OCI-LY7 (cell line): Measurements from ENCODE around the gene DNAH3. TPM values are rescaled to one million over a fixed set of nuclear protein-coding genes. Genes with fewer than 3 reads are reported as not detected.

ENCODE experiments used
- BruUV-seq: library from RNA; stranded (reverse); fragments of 400-500 nt; replicated peaks from 2 replicates; lab custom pipeline; 2021; lab: Mats Ljungman, UMichigan
- CTCF ChIA-PET: fragments of 300-600 bp; sonication (Branson Sonifier 250); formaldehyde crosslinking; loops from one replicate; lab custom pipeline; 2022; ENCODE audit warnings: antibody characterized with exemption; ENCODE audit not compliant: unreplicated experiment; lab: Charles Lee
- POLR2A ChIA-PET: fragments of 300-600 bp; sonication (Branson Sonifier 250); formaldehyde crosslinking; loops from one replicate; lab custom pipeline; 2022; ENCODE audit warnings: antibody characterized with exemption; lab: Charles Lee
- DNase-seq: peaks from one replicate; pipeline ENCODE4 v3.0.0-alpha.2; 2015; ENCODE audit warnings: low spot score
- H2AFZ ChIP-seq: fragments of 200-600 bp; sonication (generic), shearing (Covaris generic); 2 replicates; pipeline ENCODE4 v1.6.1; 2014; ENCODE audit warnings: mild to moderate bottlenecking, antibody characterized with exemption, low read length, moderate library complexity
- H3K27ac ChIP-seq: fragments of 200-600 bp; sonication (generic); 2 replicates; pipeline ENCODE4 v1.5.1; 2014; ENCODE audit warnings: mixed run types, low read depth, mild to moderate bottlenecking, moderate library complexity, low read length, inconsistent platforms; ENCODE audit not compliant: poor library complexity, severe bottlenecking
- H3K36me3 ChIP-seq: fragments of 200-600 bp; sonication (generic); 2 replicates; pipeline ENCODE4 v1.6.1; 2014; ENCODE audit warnings: mild to moderate bottlenecking, antibody characterized with exemption, low read length, moderate library complexity, mixed read lengths; ENCODE audit not compliant: insufficient read depth
- H3K4me1 ChIP-seq: fragments of 200-600 bp; sonication (generic); 2 replicates; pipeline ENCODE4 v1.5.1; 2014; ENCODE audit warnings: mild to moderate bottlenecking, low read length; ENCODE audit not compliant: insufficient read depth, poor library complexity, severe bottlenecking
- H3K4me2 ChIP-seq: fragments of 200-600 bp; sonication (generic); 2 replicates; pipeline ENCODE4 v1.6.1; 2014; ENCODE audit warnings: mild to moderate bottlenecking, low read length
- H3K4me3 ChIP-seq: fragments of 200-600 bp; sonication (generic); 2 replicates; pipeline ENCODE4 v1.5.1; 2014; ENCODE audit warnings: mild to moderate bottlenecking, low read depth, low read length; ENCODE audit not compliant: poor library complexity, severe bottlenecking
- H3K79me2 ChIP-seq: fragments of 200-600 bp; sonication (generic); 2 replicates; pipeline ENCODE4 v1.6.1; 2016; ENCODE audit warnings: low read depth, mild to moderate bottlenecking, low read length, moderate library complexity, mixed read lengths; ENCODE audit not compliant: insufficient read depth
- H3K9me2 ChIP-seq: fragments of 200-600 bp; sonication (generic); 2 replicates; pipeline ENCODE4 v1.6.1; 2016; ENCODE audit warnings: mild to moderate bottlenecking, low read length, mixed read lengths; ENCODE audit not compliant: insufficient read depth
- H3K9me3 ChIP-seq: fragments of 200-600 bp; sonication (generic); 2 replicates; pipeline ENCODE4 v1.6.1; 2014; ENCODE audit warnings: mild to moderate bottlenecking, mixed run types, low read length, mixed read lengths
- H4K20me1 ChIP-seq: fragments of 200-600 bp; sonication (generic); 2 replicates; pipeline ENCODE4 v1.6.1; 2014; ENCODE audit warnings: mild to moderate bottlenecking, antibody characterized with exemption, low read length, moderate library complexity, mixed read lengths; ENCODE audit not compliant: insufficient read depth
- EZH2phosphoT487 ChIP-seq: fragments of 200-600 bp; sonication (generic); IDR thresholded peaks from 2 replicates; pipeline ENCODE4 v1.6.1; 2018; ENCODE audit warnings: low read depth, borderline replicate concordance, mild to moderate bottlenecking, mixed run types, antibody characterized with exemption, low read length, moderate library complexity, mixed read lengths
- intact Hi-C: fragments of 100-400 bp; cut with micrococcal nuclease; formaldehyde crosslinking; loops from one replicate; pipeline ENCODE4 v1.10.0; 2022; ENCODE audit not compliant: unreplicated experiment
- total RNA-seq, 2 experiments: library from RNA; depleted of rRNA in 1 of 2; stranded (reverse); fragments of >200 nt in 1 of 2; shearing (Covaris generic) in 1 of 2; gene quantifications; 2 replicates each; pipeline ENCODE4 v1.2.3, GENCODE V29; 2014 to 2022
- TF ChIP-seq, protein P1 (sequence below): fragments of 200-600 bp; sonication (generic); conservative IDR thresholded peaks from 2 replicates; pipeline ENCODE4 v1.5.1; 2014; ENCODE audit warnings: mild to moderate bottlenecking, antibody characterized with exemption, low read length, moderate library complexity, mixed read lengths

Gene DNAH3
- total RNA-seq, 2 experiments from 2014 or later = not detected

DNA sequence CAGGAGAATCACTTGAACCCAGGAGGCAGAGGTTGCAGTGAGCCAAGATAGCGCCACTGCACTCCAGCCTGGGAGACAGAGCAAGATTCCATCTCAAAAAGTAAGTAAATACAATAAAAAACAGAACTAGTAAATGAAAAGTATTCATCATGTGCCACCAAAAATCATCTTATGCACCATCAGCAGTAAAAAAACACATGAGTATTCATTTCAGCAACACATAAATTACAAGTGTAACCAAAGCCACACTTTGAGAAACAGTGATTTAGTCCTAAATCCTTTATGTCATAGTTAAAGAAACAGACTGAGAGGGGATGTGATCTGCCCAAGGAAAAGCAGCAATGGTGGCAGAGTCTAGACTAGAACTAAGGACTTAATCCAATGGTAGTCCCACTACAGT lies 263.4 kb downstream of the DNAH3 start:
- Histone ChIP-seq H3K4me2 (no peak overlapping the region), H3K4me3 (no peak overlapping the region), H3K36me3 (0 out of 2 replicates have a peak, but pooled peaks cover 12% of the 10 kb centered on the region), H4K20me1 (no peaks in the 10 kb centered on the region), H3K79me2 (no peaks in the 10 kb centered on the region), H3K9me3 (no peaks in the 10 kb centered on the region), H3K4me1 (no peaks in the 10 kb centered on the region), H3K9me2 (no peaks in the 10 kb centered on the region), H2AFZ (no peak overlapping the region), H3K27ac (no peak overlapping the region)
- TF ChIP-seq EZH2phosphoT487 = no peak
- TF ChIP-seq, protein P1, sequence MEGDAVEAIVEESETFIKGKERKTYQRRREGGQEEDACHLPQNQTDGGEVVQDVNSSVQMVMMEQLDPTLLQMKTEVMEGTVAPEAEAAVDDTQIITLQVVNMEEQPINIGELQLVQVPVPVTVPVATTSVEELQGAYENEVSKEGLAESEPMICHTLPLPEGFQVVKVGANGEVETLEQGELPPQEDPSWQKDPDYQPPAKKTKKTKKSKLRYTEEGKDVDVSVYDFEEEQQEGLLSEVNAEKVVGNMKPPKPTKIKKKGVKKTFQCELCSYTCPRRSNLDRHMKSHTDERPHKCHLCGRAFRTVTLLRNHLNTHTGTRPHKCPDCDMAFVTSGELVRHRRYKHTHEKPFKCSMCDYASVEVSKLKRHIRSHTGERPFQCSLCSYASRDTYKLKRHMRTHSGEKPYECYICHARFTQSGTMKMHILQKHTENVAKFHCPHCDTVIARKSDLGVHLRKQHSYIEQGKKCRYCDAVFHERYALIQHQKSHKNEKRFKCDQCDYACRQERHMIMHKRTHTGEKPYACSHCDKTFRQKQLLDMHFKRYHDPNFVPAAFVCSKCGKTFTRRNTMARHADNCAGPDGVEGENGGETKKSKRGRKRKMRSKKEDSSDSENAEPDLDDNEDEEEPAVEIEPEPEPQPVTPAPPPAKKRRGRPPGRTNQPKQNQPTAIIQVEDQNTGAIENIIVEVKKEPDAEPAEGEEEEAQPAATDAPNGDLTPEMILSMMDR = no peak
- intact Hi-C loops = no loop called here
- ChIA-PET POLR2A (interaction anchor here (0.6 kb wide), 1 partner anchor 14 kb away, joined by 4 read pairs; no protein-coding TSS in a partner anchor), CTCF (no interaction called here)
- BruUV-seq = no TSS peak
- no peak for DNase-seq

DNA sequence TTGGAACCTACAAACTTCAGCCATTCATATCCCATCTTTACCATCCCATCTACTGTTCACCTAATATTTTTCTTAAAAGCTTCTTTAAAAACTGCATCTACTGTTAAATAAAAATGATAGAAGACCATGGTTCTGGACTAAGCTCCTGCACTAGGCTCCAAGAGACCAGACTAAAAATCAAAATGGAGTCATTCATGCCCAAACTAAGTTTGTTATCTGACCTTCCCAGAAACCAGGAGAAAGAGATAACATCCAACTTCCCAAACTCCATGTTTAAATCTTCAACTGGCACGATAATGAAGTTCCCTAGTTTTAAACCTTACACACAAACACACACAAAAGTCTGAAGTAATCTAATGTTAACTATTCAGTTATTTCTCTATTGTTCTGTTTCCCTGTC lies 264.3 kb downstream of the DNAH3 start:
- Histone ChIP-seq H3K4me1 (no peaks in the 10 kb centered on the region), H3K79me2 (no peaks in the 10 kb centered on the region), H3K9me3 (no peaks in the 10 kb centered on the region), H3K27ac (no peak overlapping the region), H3K9me2 (no peaks in the 10 kb centered on the region), H3K4me2 (no peak overlapping the region), H3K4me3 (no peak overlapping the region), H4K20me1 (no peaks in the 10 kb centered on the region), H2AFZ (no peak overlapping the region), H3K36me3 (0 out of 2 replicates have a peak, but pooled peaks cover 12% of the 10 kb centered on the region)
- no peak for DNase-seq
- no TSS peak for BruUV-seq
- TF ChIP-seq, protein P1 = no peak
- no peak for TF ChIP-seq EZH2phosphoT487
- intact Hi-C loops = no loop called here
- POLR2A ChIA-PET = no interaction called here
- CTCF ChIA-PET = no interaction called here

DNA sequence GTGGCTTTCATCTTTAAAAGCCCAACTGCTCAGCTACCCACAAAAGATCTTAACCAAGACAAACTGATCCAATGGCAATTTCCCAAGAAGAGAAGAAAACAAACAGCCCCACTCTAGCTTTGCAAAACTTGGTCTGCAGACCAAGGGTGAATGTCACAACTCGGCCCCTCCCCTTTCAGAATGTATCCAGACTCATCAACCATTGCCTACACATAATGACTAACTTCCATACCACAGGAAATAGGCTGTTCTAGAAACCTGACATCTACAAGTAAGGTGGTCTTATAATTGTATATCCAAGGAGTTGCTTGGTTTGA lies 266.4 kb downstream of the DNAH3 start:
- CTCF ChIA-PET = no interaction called here
- POLR2A ChIA-PET = interaction anchor here (1.3 kb wide), 1 partner anchor 9 kb away, joined by 3 read pairs; no protein-coding TSS in a partner anchor
- no peaks in the 10 kb centered on the region for H4K20me1 ChIP-seq
- no peak for TF ChIP-seq EZH2phosphoT487
- TF ChIP-seq, protein P1 = no peak
- no peak overlapping the region for H3K4me2 ChIP-seq
- H3K9me2 ChIP-seq = no peaks in the 10 kb centered on the region
- H3K9me3 ChIP-seq = no peaks in the 10 kb centered on the region
- no peak overlapping the region for H2AFZ ChIP-seq
- no peaks in the 10 kb centered on the region for H3K4me1 ChIP-seq
- BruUV-seq = no TSS peak
- no peak overlapping the region for H3K4me3 ChIP-seq
- H3K36me3 ChIP-seq = 0 out of 2 replicates have a peak, but pooled peaks cover 12% of the 10 kb centered on the region
- intact Hi-C loops = no loop called here
- H3K79me2 ChIP-seq = no peaks in the 10 kb centered on the region
- no peak overlapping the region for H3K27ac ChIP-seq
- DNase-seq = no peak
